Stimulated activated naive B cell treated with anti-CD40 and anti-IgM and Interleukin-4, amounts not matched to agents 10 μg/mL and 1 μg/mL and 100 μg/mL, for 72 hours (primary cell): ENCODE data around the gene C1orf198.

ENCODE experiments used
- ATAC-seq, 2 donors: fragments of 150-1000 bp; cut with Tn5 transposase; replicated peaks; 2 replicates each; pipeline ENCODE4 v1.10.0; 2021; ENCODE audit warnings: moderate library complexity in 1 of 2
- DNase-seq: peaks from one replicate; pipeline ENCODE4 v3.0.0; 2021
- H3K27ac Mint-ChIP-seq: one replicate; pipeline ENCODE4 v1.8.0; 2022; ENCODE audit warnings: mild to moderate bottlenecking, mixed read lengths
- H3K27me3 Mint-ChIP-seq, 2 donors: one replicate each; pipeline ENCODE4 v1.8.0; 2022; ENCODE audit warnings: mixed read lengths in 2 of 2
- H3K36me3 Mint-ChIP-seq, 2 donors: one replicate each; pipeline ENCODE4 v1.8.0; 2022; ENCODE audit warnings: mixed read lengths in 2 of 2, mild to moderate bottlenecking in 1 of 2
- H3K4me1 Mint-ChIP-seq, 2 donors: one replicate each; pipeline ENCODE4 v1.8.0; 2022; ENCODE audit warnings: mixed read lengths in 2 of 2, mild to moderate bottlenecking in 1 of 2
- H3K4me3 Mint-ChIP-seq, 2 donors: one replicate each; pipeline ENCODE4 v1.8.0; 2022; ENCODE audit warnings: mild to moderate bottlenecking in 2 of 2, mixed read lengths in 2 of 2, moderate library complexity in 1 of 2
- H3K9me3 Mint-ChIP-seq, 2 donors: one replicate each; pipeline ENCODE4 v1.8.0; 2022; ENCODE audit warnings: mixed read lengths in 2 of 2, mild to moderate bottlenecking in 1 of 2

C1orf198 gene

DNA sequence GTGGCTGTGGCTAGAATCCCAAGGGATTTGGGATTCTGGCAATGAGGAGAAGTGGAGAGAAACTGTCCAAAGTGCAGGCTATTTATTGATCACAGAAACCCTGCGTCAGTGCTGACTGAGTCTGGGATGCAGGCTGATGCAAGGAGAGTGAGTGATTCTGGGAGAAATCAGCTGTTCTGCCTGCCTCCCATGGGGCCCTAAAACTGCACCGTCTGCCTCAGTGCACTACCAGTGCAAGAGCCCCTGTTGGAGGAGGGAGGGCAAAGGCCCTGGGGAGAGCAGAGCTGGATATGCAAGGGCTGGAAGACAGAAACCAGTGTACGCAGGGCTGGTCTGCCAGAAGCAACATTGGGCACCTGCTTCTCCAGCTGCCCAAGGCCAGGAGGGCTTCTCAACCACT is 42.6 kb downstream of the C1orf198 start:
- peaks cover 22 to 23% of the 10 kb centered on the region in 2 donors for H3K27me3 Mint-ChIP-seq
- H3K9me3 Mint-ChIP-seq = peaks cover 0 to 3% of the 10 kb centered on the region in 2 donors
- DNase-seq = no peak
- H3K4me3 Mint-ChIP-seq = no peak overlapping the region
- no peak for ATAC-seq
- no peak overlapping the region for H3K27ac Mint-ChIP-seq
- H3K36me3 Mint-ChIP-seq = no peaks in the 10 kb centered on the region
- H3K4me1 Mint-ChIP-seq = no peaks in the 10 kb centered on the region

DNA sequence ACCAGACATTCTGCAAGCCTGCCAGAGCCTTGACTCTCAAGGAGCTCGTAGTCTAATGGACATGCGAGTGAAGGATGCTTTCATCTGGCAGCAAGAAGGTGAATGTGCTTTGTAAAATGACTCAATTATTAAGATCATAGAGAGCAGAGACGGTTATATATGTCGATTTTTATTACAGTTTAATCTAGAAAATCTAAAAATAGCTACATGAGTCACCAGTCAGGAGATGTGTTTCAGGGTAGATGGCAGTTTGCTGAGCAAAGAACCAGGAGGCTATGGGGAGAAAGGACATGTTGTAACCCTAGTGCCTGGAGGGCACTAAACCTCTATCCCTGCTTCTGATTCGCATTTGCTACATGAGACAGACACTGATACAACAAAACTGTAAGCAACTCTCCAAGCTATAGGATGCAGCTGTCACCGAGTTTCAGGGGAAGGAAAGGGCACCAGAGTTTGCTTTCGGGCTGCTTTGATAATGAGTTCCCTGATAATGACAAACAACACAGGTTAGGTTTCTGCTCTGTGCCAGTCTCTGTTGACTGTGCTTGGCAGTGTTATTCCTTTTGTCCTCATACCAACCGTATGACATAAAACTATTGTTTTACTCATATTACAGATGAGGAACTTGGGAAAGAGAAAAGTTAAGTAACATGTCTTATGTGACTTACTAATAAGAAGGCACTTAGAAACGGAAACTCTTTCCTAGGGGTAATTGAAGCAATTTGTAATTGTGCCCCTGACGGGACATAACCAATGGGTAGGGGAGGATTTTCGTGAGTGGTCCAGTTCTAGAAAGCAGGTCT is 43.2 kb downstream of the C1orf198 start:
- Mint-ChIP-seq H3K36me3 (no peaks in the 10 kb centered on the region), H3K27me3 (peaks cover 23 to 24% of the 10 kb centered on the region in 2 donors), H3K4me3 (no peak overlapping the region), H3K9me3 (no peaks in the 10 kb centered on the region), H3K4me1 (no peaks in the 10 kb centered on the region), H3K27ac (no peak overlapping the region)
- no peak for ATAC-seq
- no peak for DNase-seq

DNA sequence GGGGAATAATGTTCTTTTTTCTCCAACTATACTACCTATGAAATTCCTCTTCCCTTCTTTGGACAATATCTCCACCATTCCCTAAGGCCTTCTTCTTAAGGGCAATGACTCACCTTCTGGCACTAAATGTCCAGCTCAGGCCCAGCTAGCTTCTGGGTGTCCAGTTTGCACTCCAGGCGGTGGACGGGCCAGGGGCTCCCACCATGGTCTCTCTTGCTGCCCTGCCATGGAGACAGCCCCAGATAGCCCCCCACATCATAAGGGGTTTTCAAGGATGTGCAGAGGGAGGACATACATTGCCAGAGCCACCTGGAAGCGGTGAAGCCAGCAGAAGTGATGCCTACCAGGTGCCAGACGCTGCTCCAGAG is 43.8 kb downstream of the C1orf198 start:
- no peak for ATAC-seq
- no peak for DNase-seq
- H3K4me3 Mint-ChIP-seq = no peak overlapping the region
- no peaks in the 10 kb centered on the region for H3K9me3 Mint-ChIP-seq
- no peak overlapping the region for H3K27ac Mint-ChIP-seq
- no peaks in the 10 kb centered on the region for H3K4me1 Mint-ChIP-seq
- no peaks in the 10 kb centered on the region for H3K36me3 Mint-ChIP-seq
- H3K27me3 Mint-ChIP-seq = peaks cover 23 to 24% of the 10 kb centered on the region in 2 donors

DNA sequence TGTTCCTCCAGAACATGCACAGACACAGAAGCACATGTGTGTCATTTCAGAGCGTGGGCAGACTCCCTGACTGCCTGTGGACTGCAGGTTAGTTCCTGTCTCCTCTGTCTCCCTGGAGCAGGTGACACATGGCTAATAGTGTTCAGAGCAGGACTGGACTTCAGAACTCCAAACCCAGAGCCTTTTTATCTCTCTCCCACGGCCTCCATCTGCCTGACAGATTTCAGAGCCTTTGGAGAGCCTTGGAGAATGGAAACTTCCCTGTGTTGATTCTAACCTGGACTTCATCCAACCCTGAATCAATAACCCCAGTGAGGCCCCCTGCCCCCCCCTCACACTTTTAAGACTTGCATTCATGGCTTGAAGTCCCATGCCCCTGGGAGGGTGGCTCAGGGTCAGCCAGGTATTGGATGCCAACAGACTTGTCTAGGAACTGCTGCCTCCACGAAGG is 44.4 kb downstream of the C1orf198 start:
- DNase-seq = no peak
- Mint-ChIP-seq H3K4me3 (no peak overlapping the region), H3K9me3 (no peaks in the 10 kb centered on the region), H3K36me3 (no peaks in the 10 kb centered on the region), H3K27ac (no peak overlapping the region), H3K27me3 (peaks cover 25 to 26% of the 10 kb centered on the region in 2 donors), H3K4me1 (no peaks in the 10 kb centered on the region)
- no peak for ATAC-seq

DNA sequence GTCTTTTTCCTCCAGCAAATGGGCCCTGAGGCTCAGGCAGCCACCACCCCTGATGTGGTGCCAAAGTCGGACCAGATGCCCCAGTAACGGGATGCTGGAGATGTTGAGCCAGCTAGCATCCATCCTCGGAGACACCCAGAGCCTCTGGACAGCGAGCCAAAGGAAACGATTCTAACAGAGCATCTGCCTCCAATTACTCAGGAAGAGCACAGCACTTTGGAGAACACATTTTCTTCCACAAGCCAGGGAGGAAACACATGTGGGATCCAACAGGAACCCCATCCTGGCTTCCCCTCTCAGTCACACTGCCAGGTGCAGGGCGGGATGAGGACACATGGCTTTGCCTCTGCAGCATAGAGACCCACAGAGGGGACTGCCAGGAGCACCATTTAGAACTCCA is 44.9 kb downstream of the C1orf198 start:
- no peaks in the 10 kb centered on the region for H3K9me3 Mint-ChIP-seq
- peaks cover 28 to 31% of the 10 kb centered on the region in 2 donors for H3K27me3 Mint-ChIP-seq
- ATAC-seq (no peak), DNase-seq (no peak)
- H3K27ac Mint-ChIP-seq = no peak overlapping the region
- no peak overlapping the region for H3K4me3 Mint-ChIP-seq
- no peaks in the 10 kb centered on the region for H3K36me3 Mint-ChIP-seq
- H3K4me1 Mint-ChIP-seq = no peaks in the 10 kb centered on the region

DNA sequence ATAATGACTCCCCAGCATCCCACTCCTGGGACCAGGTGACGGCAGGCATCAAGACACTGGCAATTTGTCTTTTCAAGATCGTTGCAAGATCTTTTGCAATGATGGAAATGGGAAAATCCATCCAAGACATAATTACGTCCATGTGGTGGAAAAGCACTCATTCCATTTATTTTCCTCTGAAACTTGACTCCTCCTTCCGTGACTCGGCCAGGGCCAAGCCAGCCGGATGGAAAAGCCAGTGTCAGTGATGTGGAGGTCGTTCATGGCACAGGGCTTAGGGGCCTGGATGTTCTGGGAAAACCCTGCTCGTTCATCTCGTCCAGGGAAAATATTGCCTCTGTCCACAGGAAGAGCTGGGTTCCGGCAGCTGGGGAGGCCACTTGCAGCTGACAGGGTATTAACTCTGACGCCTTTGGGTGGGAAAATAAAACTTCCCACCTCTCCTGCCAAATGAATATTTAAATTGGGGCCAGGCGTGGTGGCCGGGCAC is 46.2 kb downstream of the C1orf198 start:
- Mint-ChIP-seq H3K27me3 (peaks cover 37 to 42% of the 10 kb centered on the region in 2 donors), H3K4me3 (no peak overlapping the region), H3K4me1 (no peaks in the 10 kb centered on the region), H3K27ac (no peak overlapping the region), H3K9me3 (no peaks in the 10 kb centered on the region), H3K36me3 (no peaks in the 10 kb centered on the region)
- no peak for ATAC-seq
- DNase-seq = no peak

DNA sequence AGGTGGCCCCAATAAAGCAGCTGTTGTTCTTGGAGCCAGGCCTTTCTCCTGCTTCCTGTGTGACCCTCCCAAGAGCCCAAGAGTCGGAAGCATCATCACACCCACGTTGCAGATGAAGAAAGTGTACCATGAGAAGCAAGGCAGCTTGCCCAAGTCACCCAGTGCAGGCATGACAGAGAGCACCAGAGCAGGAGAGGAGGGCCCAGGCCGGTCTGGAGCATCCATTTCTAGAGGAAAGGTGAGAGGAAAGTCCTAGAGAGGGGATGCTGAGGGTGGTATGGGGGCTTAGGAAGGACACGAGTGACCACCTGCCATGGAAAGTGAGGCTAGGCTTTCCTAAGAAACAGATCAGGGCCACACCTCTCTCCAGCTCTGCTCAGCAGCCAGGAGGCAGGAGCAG is 47.0 kb downstream of the C1orf198 start:
- Mint-ChIP-seq H3K27me3 (peaks cover 37 to 42% of the 10 kb centered on the region in 2 donors), H3K9me3 (no peaks in the 10 kb centered on the region), H3K27ac (no peak overlapping the region), H3K4me3 (no peak overlapping the region), H3K36me3 (no peaks in the 10 kb centered on the region), H3K4me1 (no peaks in the 10 kb centered on the region)
- no peak for DNase-seq
- ATAC-seq = no peak

DNA sequence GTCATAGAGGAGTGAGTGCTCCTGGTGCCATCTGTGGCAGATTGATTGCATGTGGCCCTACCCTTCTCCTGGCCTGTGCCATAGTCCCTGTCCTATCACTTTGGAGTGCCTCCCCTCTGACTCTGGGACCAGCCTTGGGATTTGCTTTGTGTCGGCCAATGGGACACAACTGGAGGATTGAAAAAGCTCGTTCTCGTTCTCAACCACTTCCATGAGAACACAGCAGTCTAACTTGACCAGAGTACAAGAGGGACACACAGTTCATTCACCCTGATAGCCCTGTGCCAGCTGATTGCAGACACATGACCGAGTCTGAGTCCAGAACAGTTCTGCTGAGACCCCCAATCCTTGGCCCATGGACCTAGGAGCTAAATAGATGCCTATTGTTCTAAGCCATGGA is 47.8 kb downstream of the C1orf198 start:
- H3K4me1 Mint-ChIP-seq = no peaks in the 10 kb centered on the region
- no peak overlapping the region for H3K4me3 Mint-ChIP-seq
- no peak overlapping the region for H3K27ac Mint-ChIP-seq
- no peaks in the 10 kb centered on the region for H3K9me3 Mint-ChIP-seq
- no peaks in the 10 kb centered on the region for H3K36me3 Mint-ChIP-seq
- DNase-seq = no peak
- H3K27me3 Mint-ChIP-seq = peaks cover 32 to 41% of the 10 kb centered on the region in 2 donors
- no peak for ATAC-seq

DNA sequence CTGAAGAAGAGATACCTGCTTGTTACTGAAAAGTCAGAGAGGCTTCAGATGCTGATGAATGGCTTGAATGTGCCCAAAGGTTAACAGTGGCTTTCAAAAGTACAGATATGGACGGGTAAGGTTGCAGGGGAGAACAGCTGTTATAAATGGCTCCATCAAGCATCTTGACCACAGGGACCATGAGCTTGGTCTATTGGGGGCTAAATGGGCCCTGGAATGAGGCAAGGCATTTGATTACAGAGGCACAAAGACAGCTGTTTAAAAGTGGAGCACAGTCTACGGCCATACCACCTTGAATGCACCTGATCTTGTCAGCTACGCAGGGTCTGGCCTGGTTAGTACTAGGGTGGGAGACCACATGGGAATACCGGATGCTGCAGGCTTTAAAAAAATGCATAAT is 48.3 kb downstream of the C1orf198 start:
- H3K4me1 Mint-ChIP-seq = no peaks in the 10 kb centered on the region
- H3K9me3 Mint-ChIP-seq = no peaks in the 10 kb centered on the region
- ATAC-seq = no peak
- H3K4me3 Mint-ChIP-seq = no peak overlapping the region
- peaks cover 36 to 44% of the 10 kb centered on the region in 2 donors for H3K27me3 Mint-ChIP-seq
- H3K27ac Mint-ChIP-seq = no peak overlapping the region
- DNase-seq = no peak
- H3K36me3 Mint-ChIP-seq = peaks cover 0 to 2% of the 10 kb centered on the region in 2 donors

DNA sequence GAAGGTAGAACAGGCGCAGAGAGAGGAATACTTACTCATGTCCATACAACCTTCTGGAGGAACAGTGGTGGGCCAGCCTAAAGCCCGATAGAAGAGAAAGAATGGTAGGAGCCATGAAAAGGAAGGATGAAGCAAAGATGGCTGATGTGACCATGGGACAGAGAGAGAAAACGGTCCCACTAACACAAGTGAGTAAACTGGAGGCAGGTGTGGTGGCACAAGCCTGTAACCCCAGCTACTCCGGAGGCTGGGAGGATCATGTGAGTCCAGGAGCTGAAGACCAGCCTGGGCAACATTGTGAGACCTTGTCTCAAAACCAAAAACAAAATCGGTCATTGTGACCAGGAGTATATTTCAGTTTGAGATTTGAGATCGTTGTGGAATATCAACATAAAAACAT is 49.4 kb downstream of the C1orf198 start:
- no peaks in the 10 kb centered on the region for H3K4me1 Mint-ChIP-seq
- H3K4me3 Mint-ChIP-seq = no peak overlapping the region
- H3K36me3 Mint-ChIP-seq = peaks cover 2 to 3% of the 10 kb centered on the region in 2 donors
- peaks cover 1 to 2% of the 10 kb centered on the region in 2 donors for H3K9me3 Mint-ChIP-seq
- H3K27me3 Mint-ChIP-seq = peaks cover 38 to 49% of the 10 kb centered on the region in 2 donors
- DNase-seq (no peak), ATAC-seq (no peak)
- H3K27ac Mint-ChIP-seq = no peak overlapping the region

DNA sequence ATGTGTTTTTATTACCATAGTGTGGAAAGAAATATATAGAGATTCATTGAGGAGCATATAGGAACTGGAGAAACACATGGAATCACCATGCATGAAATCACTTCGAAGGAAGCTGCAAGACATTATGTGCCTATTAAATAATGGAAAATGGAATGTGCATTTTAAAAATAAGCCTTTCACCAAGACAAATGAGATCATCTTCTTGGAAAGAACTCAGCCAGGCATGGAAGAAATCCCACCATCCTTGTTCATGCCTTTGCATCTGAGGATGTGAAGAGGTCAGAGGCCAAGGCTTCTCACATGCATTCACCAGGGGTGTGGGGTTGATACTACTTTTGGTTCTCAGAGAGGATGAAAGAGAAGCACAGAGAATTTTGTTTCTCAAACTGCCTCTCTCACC is 50.0 kb downstream of the C1orf198 start:
- ATAC-seq (no peak), DNase-seq (no peak)
- Mint-ChIP-seq H3K27ac (no peak overlapping the region), H3K4me3 (no peak overlapping the region), H3K36me3 (peaks cover 4 to 6% of the 10 kb centered on the region in 2 donors), H3K4me1 (no peaks in the 10 kb centered on the region), H3K27me3 (peaks cover 40 to 49% of the 10 kb centered on the region in 2 donors), H3K9me3 (peaks cover 5 to 6% of the 10 kb centered on the region in 2 donors)

DNA sequence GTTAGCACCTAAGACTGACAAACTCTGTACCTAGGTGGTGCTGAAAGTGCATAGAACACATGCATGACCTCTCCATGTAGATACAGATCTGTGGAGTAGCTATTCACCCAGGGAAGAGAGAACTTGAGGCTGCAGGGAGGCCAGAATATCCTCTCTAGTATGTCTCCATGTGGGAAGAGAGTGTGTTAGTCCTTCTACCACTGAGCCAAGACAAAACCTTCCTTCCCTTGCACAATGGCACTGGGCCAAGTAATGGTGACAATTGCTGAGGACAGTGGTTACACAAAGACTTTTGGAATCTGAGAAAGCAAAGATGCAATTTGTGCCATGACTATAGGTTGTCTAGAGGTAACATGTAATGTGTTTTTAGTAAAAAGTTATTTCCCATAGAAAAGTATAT is 52.3 kb downstream of the C1orf198 start:
- Mint-ChIP-seq H3K27me3 (peaks cover 29 to 40% of the 10 kb centered on the region in 2 donors), H3K9me3 (peaks cover 16 to 18% of the 10 kb centered on the region in 2 donors), H3K36me3 (peaks cover 4 to 12% of the 10 kb centered on the region in 2 donors), H3K4me3 (no peak overlapping the region), H3K4me1 (no peaks in the 10 kb centered on the region), H3K27ac (no peak overlapping the region)
- no peak for DNase-seq
- no peak for ATAC-seq

DNA sequence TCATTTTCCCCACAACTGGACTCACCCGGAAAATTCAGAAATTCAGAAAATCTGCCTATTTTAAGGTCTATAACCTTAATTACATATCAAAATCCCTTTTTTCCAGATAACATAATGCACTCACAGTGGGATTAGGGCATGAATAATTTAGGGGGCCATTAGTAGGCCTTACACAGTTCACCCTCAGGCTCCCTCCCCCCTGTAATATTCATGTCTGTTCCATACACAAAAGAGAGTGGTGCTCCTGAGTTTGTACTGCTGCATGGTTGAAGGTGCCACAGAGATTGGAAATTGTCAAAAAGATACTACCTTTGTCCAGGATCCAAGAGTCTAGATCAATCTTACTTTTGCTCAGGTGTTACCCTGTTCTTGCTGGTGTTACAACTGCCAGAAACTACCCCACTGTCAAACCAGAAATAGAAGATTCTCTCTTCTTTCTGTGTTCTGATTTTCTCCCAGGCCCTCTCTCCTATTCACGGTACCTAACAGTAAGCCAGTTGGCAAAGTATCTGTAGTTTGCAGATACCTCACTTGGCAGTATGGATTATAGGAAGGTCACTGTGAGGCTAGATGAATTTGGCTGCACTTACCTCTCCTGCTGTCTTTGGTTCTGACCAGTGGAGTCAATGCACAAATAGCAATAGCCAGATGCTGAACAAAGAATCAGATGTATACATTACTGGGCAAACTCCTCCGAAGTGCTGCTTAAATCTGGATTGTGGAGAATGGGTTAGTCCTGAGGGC is 53.2 kb downstream of the C1orf198 start:
- peaks cover 25 to 35% of the 10 kb centered on the region in 2 donors for H3K27me3 Mint-ChIP-seq
- H3K4me3 Mint-ChIP-seq = no peak overlapping the region
- H3K36me3 Mint-ChIP-seq = peaks cover 4 to 12% of the 10 kb centered on the region in 2 donors
- no peak for ATAC-seq
- no peak for DNase-seq
- no peaks in the 10 kb centered on the region for H3K4me1 Mint-ChIP-seq
- peaks cover 18% of the 10 kb centered on the region in 2 donors for H3K9me3 Mint-ChIP-seq
- H3K27ac Mint-ChIP-seq = no peak overlapping the region

DNA sequence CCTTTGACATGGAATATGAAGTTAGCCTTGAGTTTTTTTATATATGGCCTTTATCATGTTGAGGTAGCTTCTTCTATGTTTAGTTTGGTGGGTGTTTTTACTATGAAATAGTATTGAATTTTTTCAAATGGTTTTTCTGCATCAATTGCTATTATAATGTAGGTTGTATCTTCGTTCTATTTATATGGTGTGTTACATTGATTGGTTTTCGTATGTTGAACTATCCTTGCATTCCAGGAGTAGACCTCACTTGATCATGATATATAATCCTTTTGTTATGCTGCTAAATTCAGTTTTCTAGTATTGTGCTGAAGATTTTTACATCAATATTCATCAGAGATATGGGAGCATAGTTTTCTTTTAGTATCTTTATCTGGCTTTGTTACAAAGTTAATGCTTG is 55.8 kb downstream of the C1orf198 start:
- DNase-seq (no peak), ATAC-seq (no peak)
- Mint-ChIP-seq H3K4me3 (no peak overlapping the region), H3K4me1 (no peaks in the 10 kb centered on the region), H3K27me3 (peaks cover 14 to 21% of the 10 kb centered on the region in 2 donors), H3K27ac (no peak overlapping the region), H3K9me3 (peaks cover 18% of the 10 kb centered on the region in 2 donors), H3K36me3 (peaks cover 4 to 12% of the 10 kb centered on the region in 2 donors)
